ENCODE measurements around the gene AP1S2. TPM values are rescaled to one million over a fixed set of nuclear protein-coding genes. Genes with fewer than 3 reads are reported as not detected.

The AP1S2 gene
- total RNA-seq, 2 donors from 2014 or later: 133 to 220 TPM

- Histone ChIP-seq H3K4me3 (ENCODE audit: low read length) (no peak overlapping the region), H3K9me3 (ENCODE audit: control insufficient read depth, low read length) (no peaks in the 10 kb centered on the region), H3K4me1 (ENCODE audit: control insufficient read depth, insufficient read depth, low read length) (peaks cover 5% of the 10 kb centered on the region), H3K9ac (ENCODE audit: extremely low read depth, low read length, poor library complexity, severe bottlenecking) (no peak overlapping the region), H3K27me3 (ENCODE audit: control insufficient read depth, insufficient read depth, low read length, poor library complexity, severe bottlenecking) (no peaks in the 10 kb centered on the region), H3K36me3 (ENCODE audit: control insufficient read depth, insufficient read depth, low read length) (no peaks in the 10 kb centered on the region), H3K27ac (ENCODE audit: low read depth, low read length) (no peak overlapping the region)
- WGBS, 2 experiments (ENCODE audit: insufficient coverage in 1 of 2, insufficient read length in 1 of 2): 95% methylated on average over 1 of the region's 1 CpG; no CpG with 5 or more reads in 1 of the 2 experiments
- peaks cover 6% of the 10 kb centered on the region for H3K9me3 Mint-ChIP-seq
- H3K27ac Mint-ChIP-seq: no peak overlapping the region
- H3K27me3 Mint-ChIP-seq (ENCODE audit: insufficient read depth): peaks cover 8% of the 10 kb centered on the region
- peaks cover 14% of the 10 kb centered on the region for H3K4me1 Mint-ChIP-seq
- no peak overlapping the region for H3K4me3 Mint-ChIP-seq
- H3K36me3 Mint-ChIP-seq (ENCODE audit: low read depth): no peaks in the 10 kb centered on the region
- TF ChIP-seq CTCF (conservative IDR thresholded peaks at IDR 0.05): no peak
- DNase-seq: no peak
Measured at GRCh38 chrX:15858051-15858450, 3.4 kb upstream of the AP1S2 start.

- no peaks in the 10 kb centered on the region for H3K27me3 ChIP-seq (ENCODE audit: control insufficient read depth, insufficient read depth, low read length, poor library complexity, severe bottlenecking)
- no peaks in the 10 kb centered on the region for H3K9me3 ChIP-seq (ENCODE audit: control insufficient read depth, low read length)
- no peak for TF ChIP-seq CTCF (conservative IDR thresholded peaks at IDR 0.05)
- peak overlapping the region; percentile 35 for H3K27ac Mint-ChIP-seq
- H3K27ac ChIP-seq (ENCODE audit: low read depth, low read length): no peak overlapping the region
- peak overlapping the region; percentile 91 for H3K4me3 ChIP-seq (ENCODE audit: low read length)
- peaks cover 5% of the 10 kb centered on the region for H3K4me1 ChIP-seq (ENCODE audit: control insufficient read depth, insufficient read depth, low read length)
- H3K27me3 Mint-ChIP-seq (ENCODE audit: insufficient read depth): peaks cover 8% of the 10 kb centered on the region
- peaks cover 11% of the 10 kb centered on the region for H3K36me3 ChIP-seq (ENCODE audit: control insufficient read depth, insufficient read depth, low read length)
- H3K9ac ChIP-seq (ENCODE audit: extremely low read depth, low read length, poor library complexity, severe bottlenecking): no peak overlapping the region
- H3K4me1 Mint-ChIP-seq: peaks cover 26% of the 10 kb centered on the region
- WGBS, 2 experiments (ENCODE audit: insufficient coverage in 1 of 2, insufficient read length in 1 of 2): 47 to 80% methylated on average over 1 of the region's 1 CpG
- DNase-seq: no peak
- H3K36me3 Mint-ChIP-seq (ENCODE audit: low read depth): peaks cover 10% of the 10 kb centered on the region
- H3K4me3 Mint-ChIP-seq: no peak overlapping the region
- peaks cover 6% of the 10 kb centered on the region for H3K9me3 Mint-ChIP-seq
Measured at GRCh38 chrX:15856636-15857035, 2.0 kb upstream of the AP1S2 start.

GRCh38 chrX:15856222-15856587 lies 1.6 kb upstream of the AP1S2 start:
- Mint-ChIP-seq H3K4me3 (peak overlapping the region; percentile 90), H3K9me3 (peaks cover 4% of the 10 kb centered on the region), H3K27me3 (ENCODE audit: insufficient read depth) (peaks cover 5% of the 10 kb centered on the region), H3K4me1 (peaks cover 31% of the 10 kb centered on the region), H3K36me3 (ENCODE audit: low read depth) (peaks cover 13% of the 10 kb centered on the region), H3K27ac (peak overlapping the region; percentile 35)
- Histone ChIP-seq H3K4me3 (ENCODE audit: low read length) (peak overlapping the region; percentile 91), H3K27me3 (ENCODE audit: control insufficient read depth, insufficient read depth, low read length, poor library complexity, severe bottlenecking) (no peaks in the 10 kb centered on the region), H3K27ac (ENCODE audit: low read depth, low read length) (no peak overlapping the region), H3K9me3 (ENCODE audit: control insufficient read depth, low read length) (no peaks in the 10 kb centered on the region), H3K4me1 (ENCODE audit: control insufficient read depth, insufficient read depth, low read length) (peaks cover 5% of the 10 kb centered on the region), H3K36me3 (ENCODE audit: control insufficient read depth, insufficient read depth, low read length) (peaks cover 15% of the 10 kb centered on the region), H3K9ac (ENCODE audit: extremely low read depth, low read length, poor library complexity, severe bottlenecking) (no peak overlapping the region)
- 0 to 37% methylated on average over 1 to 4 of the region's 4 CpGs for WGBS, 2 experiments (ENCODE audit: insufficient coverage in 1 of 2, insufficient read length in 1 of 2)
- no peak for DNase-seq
- no peak for TF ChIP-seq CTCF (conservative IDR thresholded peaks at IDR 0.05)

Measured in endodermal cell (in vitro differentiated cells).